CD4-positive, CD25-positive, alpha-beta regulatory T cell (primary cell): ENCODE data around the gene CCDC32. TPM values are rescaled to one million over a fixed set of nuclear protein-coding genes. Genes with fewer than 3 reads are reported as not detected.
A peak's percentile ranks its signal among the peaks of the same experiment; 100 is the strongest.

Experiments
- ATAC-seq, 2 donors: fragments of 150-1000 bp; cut with Tn5 transposase; one replicate each; pipeline ENCODE4 v1.10.0; 2021; ENCODE audit warnings: low read depth in 2 of 2, moderate number of reproducible peaks in 2 of 2, moderate library complexity in 1 of 2
- DNase-seq, 3 donors: peaks; one replicate each; pipeline versions ENCODE4 v3.0.0 to v3.0.0-alpha.2; 2012 to 2022; ENCODE audit warnings: mixed read lengths in 1 of 3
- H3K27ac ChIP-seq: one replicate; pipeline ENCODE4 v1.7.0; 2013; ENCODE audit warnings: mild to moderate bottlenecking, low read length; ENCODE audit not compliant: insufficient read depth, poor library complexity, severe bottlenecking
- H3K27me3 ChIP-seq: one replicate; pipeline ENCODE4 v1.7.0; 2013; ENCODE audit warnings: low read length; ENCODE audit not compliant: control insufficient read depth, insufficient read depth
- H3K36me3 ChIP-seq: one replicate; pipeline ENCODE4 v1.7.0; 2013; ENCODE audit warnings: mild to moderate bottlenecking, low read length, moderate library complexity; ENCODE audit not compliant: control insufficient read depth, insufficient read depth
- H3K4me1 ChIP-seq: 2 replicates; pipeline ENCODE4 v1.7.0; 2013; ENCODE audit warnings: mild to moderate bottlenecking, low read length; ENCODE audit not compliant: insufficient read depth, control insufficient read depth, poor library complexity, severe bottlenecking
- H3K4me3 ChIP-seq: one replicate; pipeline ENCODE4 v1.7.0; 2013; ENCODE audit warnings: low read depth, mild to moderate bottlenecking, low read length, moderate library complexity
- H3K9me3 ChIP-seq, 2 experiments: 1 replicate in 1 of 2; 2 replicates in 1 of 2; pipeline ENCODE4 v1.7.0; 2013; ENCODE audit warnings: low read length in 2 of 2, mild to moderate bottlenecking in 1 of 2, moderate library complexity in 1 of 2; ENCODE audit not compliant: control insufficient read depth in 2 of 2
- H3K27ac Mint-ChIP-seq, 3 donors: one replicate each; pipeline ENCODE4 v1.8.0; 2020 to 2022; ENCODE audit warnings: mild to moderate bottlenecking in 3 of 3, mixed read lengths in 3 of 3, moderate library complexity in 2 of 3
- H3K27me3 Mint-ChIP-seq: one replicate; pipeline ENCODE4 v1.8.0; 2022; ENCODE audit warnings: mild to moderate bottlenecking, mixed read lengths
- H3K36me3 Mint-ChIP-seq: one replicate; pipeline ENCODE4 v1.8.0; 2020; ENCODE audit warnings: mixed read lengths
- H3K4me1 Mint-ChIP-seq, 4 donors: one replicate each; pipeline ENCODE4 v1.8.0; 2020 to 2022; ENCODE audit warnings: mixed read lengths in 4 of 4, mild to moderate bottlenecking in 1 of 4
- H3K4me3 Mint-ChIP-seq, 4 donors: one replicate each; pipeline ENCODE4 v1.8.0; 2020 to 2022; ENCODE audit warnings: mild to moderate bottlenecking in 4 of 4, mixed read lengths in 4 of 4, moderate library complexity in 3 of 4
- H3K9me3 Mint-ChIP-seq, 7 donors: one replicate each; pipeline ENCODE4 v1.8.0; 2020 to 2022; ENCODE audit warnings: mixed read lengths in 7 of 7, mild to moderate bottlenecking in 3 of 7, moderate library complexity in 2 of 7
- polyA plus RNA-seq, 4 donors: library from polyadenylated mRNA; unstranded; fragments of 300-500 nt; fragmentation: Illumina TruSeq; gene quantifications; one replicate each; pipeline ENCODE4 v1.2.3, GENCODE V29; 2021
- total RNA-seq: library from RNA; stranded (reverse); gene quantifications from one replicate; pipeline ENCODE4 v1.2.3, GENCODE V29; 2022

Gene CCDC32
- total and polyA plus RNA-seq, 5 donors from 2014 or later = 30.6 to 57.2 (median 53.2) TPM

- Mint-ChIP-seq H3K36me3 (no peaks in the 10 kb centered on the region), H3K27ac (peak overlapping the region; percentile 70 to 98 (median 97)), H3K9me3 (peaks cover 0 to 1% (median 0%) of the 10 kb centered on the region in 7 donors), H3K4me1 (peaks cover 20 to 63% (median 40%) of the 10 kb centered on the region in 4 donors), H3K27me3 (peaks cover 21% of the 10 kb centered on the region), H3K4me3 (peak overlapping the region; percentile 87 to 97 (median 96))
- Histone ChIP-seq H3K9me3 (no peaks in the 10 kb centered on the region), H3K4me3 (peak overlapping the region; percentile 97), H3K27ac (peak overlapping the region; percentile 93), H3K4me1 (peaks cover 49% of the 10 kb centered on the region), H3K36me3 (no peaks in the 10 kb centered on the region), H3K27me3 (no peaks in the 10 kb centered on the region)
- no peak for ATAC-seq
- no peak for DNase-seq
These were observed 744 bp upstream of the CCDC32 start for GRCh38 chr15:40565333-40566238.

DNA sequence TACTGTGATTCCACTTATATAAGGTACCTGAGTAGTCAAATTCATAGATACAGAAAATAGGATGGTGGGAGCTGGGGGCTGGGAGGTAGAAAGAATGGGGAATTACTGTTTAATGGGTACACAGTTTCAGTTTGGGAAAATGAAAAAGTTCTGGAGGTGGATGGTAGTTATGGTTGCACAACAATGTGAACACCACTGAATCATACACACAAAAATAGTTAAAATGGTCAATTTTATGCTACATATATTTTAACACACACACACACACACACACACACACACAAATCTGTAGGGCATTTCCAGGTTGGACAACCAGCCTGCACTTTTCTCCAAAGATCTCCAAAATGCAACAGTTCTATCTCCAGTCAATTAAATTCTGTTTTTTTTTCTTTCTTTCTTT is 1.4 kb downstream of the CCDC32 start:
- ATAC-seq (no peak), DNase-seq (no peak)
- Histone ChIP-seq H3K36me3 (no peaks in the 10 kb centered on the region), H3K27ac (no peak overlapping the region), H3K9me3 (no peaks in the 10 kb centered on the region), H3K4me3 (peak overlapping the region; percentile 19), H3K27me3 (no peaks in the 10 kb centered on the region), H3K4me1 (peaks cover 33% of the 10 kb centered on the region)
- peak overlapping the region; percentile 67 to 97 (median 92) for H3K4me3 Mint-ChIP-seq
- H3K36me3 Mint-ChIP-seq = peaks cover 6% of the 10 kb centered on the region
- peak overlapping the region in 1 of 3 donors; percentile 15 for H3K27ac Mint-ChIP-seq
- peaks cover 14 to 64% (median 38%) of the 10 kb centered on the region in 4 donors for H3K4me1 Mint-ChIP-seq
- H3K27me3 Mint-ChIP-seq = peaks cover 11% of the 10 kb centered on the region
- H3K9me3 Mint-ChIP-seq = no peaks in the 10 kb centered on the region

GRCh38 chr15:40562691-40563090 is 2.2 kb downstream of the CCDC32 start:
- Histone ChIP-seq H3K9me3 (no peaks in the 10 kb centered on the region), H3K27ac (no peak overlapping the region), H3K4me3 (no peak overlapping the region), H3K27me3 (no peaks in the 10 kb centered on the region), H3K4me1 (peaks cover 32% of the 10 kb centered on the region), H3K36me3 (no peaks in the 10 kb centered on the region)
- DNase-seq (no peak), ATAC-seq (no peak)
- H3K4me1 Mint-ChIP-seq = peaks cover 21 to 67% (median 44%) of the 10 kb centered on the region in 4 donors
- H3K36me3 Mint-ChIP-seq = peaks cover 7% of the 10 kb centered on the region
- peak overlapping the region; percentile 22 to 87 (median 67) for H3K4me3 Mint-ChIP-seq
- H3K27me3 Mint-ChIP-seq = peaks cover 11% of the 10 kb centered on the region
- H3K27ac Mint-ChIP-seq = peak overlapping the region in 1 of 3 donors; percentile 54
- H3K9me3 Mint-ChIP-seq = no peaks in the 10 kb centered on the region

GRCh38 chr15:40558952-40559742 is 5.7 kb downstream of the CCDC32 start:
- Histone ChIP-seq H3K4me3 (no peak overlapping the region), H3K27me3 (no peaks in the 10 kb centered on the region), H3K4me1 (peaks cover 23% of the 10 kb centered on the region), H3K36me3 (peaks cover 21% of the 10 kb centered on the region), H3K27ac (no peak overlapping the region), H3K9me3 (no peaks in the 10 kb centered on the region)
- H3K9me3 Mint-ChIP-seq = no peaks in the 10 kb centered on the region
- no peaks in the 10 kb centered on the region for H3K27me3 Mint-ChIP-seq
- H3K4me1 Mint-ChIP-seq = peaks cover 16 to 51% (median 38%) of the 10 kb centered on the region in 4 donors
- no peak for DNase-seq
- peaks cover 18% of the 10 kb centered on the region for H3K36me3 Mint-ChIP-seq
- peak overlapping the region in 1 of 3 donors; percentile 41 for H3K27ac Mint-ChIP-seq
- ATAC-seq = no peak
- H3K4me3 Mint-ChIP-seq = peak overlapping the region in 1 of 4 donors; percentile 34

GRCh38 chr15:40555876-40556275 is 9.0 kb downstream of the CCDC32 start:
- peaks cover 35% of the 10 kb centered on the region for H3K36me3 Mint-ChIP-seq
- Histone ChIP-seq H3K4me1 (no peaks in the 10 kb centered on the region), H3K4me3 (no peak overlapping the region), H3K36me3 (peaks cover 42% of the 10 kb centered on the region), H3K27ac (no peak overlapping the region), H3K27me3 (no peaks in the 10 kb centered on the region), H3K9me3 (no peaks in the 10 kb centered on the region)
- H3K4me3 Mint-ChIP-seq = no peak overlapping the region
- ATAC-seq (no peak), DNase-seq (no peak)
- no peak overlapping the region for H3K27ac Mint-ChIP-seq
- H3K4me1 Mint-ChIP-seq = peaks cover 16 to 32% (median 25%) of the 10 kb centered on the region in 4 donors
- H3K27me3 Mint-ChIP-seq = no peaks in the 10 kb centered on the region
- H3K9me3 Mint-ChIP-seq = no peaks in the 10 kb centered on the region

- ATAC-seq (no peak), DNase-seq (no peak)
- Mint-ChIP-seq H3K9me3 (no peaks in the 10 kb centered on the region), H3K4me3 (no peak overlapping the region), H3K36me3 (peaks cover 39% of the 10 kb centered on the region), H3K4me1 (peaks cover 10 to 22% (median 17%) of the 10 kb centered on the region in 4 donors), H3K27me3 (no peaks in the 10 kb centered on the region), H3K27ac (peak overlapping the region in 1 of 3 donors; percentile 20)
- peaks cover 53% of the 10 kb centered on the region for H3K36me3 ChIP-seq
- H3K9me3 ChIP-seq = no peaks in the 10 kb centered on the region
- no peak overlapping the region for H3K4me3 ChIP-seq
- H3K27ac ChIP-seq = no peak overlapping the region
- H3K4me1 ChIP-seq = no peaks in the 10 kb centered on the region
- H3K27me3 ChIP-seq = no peaks in the 10 kb centered on the region
These were observed 10.7 kb downstream of the CCDC32 start for GRCh38 chr15:40554161-40554525.

DNA sequence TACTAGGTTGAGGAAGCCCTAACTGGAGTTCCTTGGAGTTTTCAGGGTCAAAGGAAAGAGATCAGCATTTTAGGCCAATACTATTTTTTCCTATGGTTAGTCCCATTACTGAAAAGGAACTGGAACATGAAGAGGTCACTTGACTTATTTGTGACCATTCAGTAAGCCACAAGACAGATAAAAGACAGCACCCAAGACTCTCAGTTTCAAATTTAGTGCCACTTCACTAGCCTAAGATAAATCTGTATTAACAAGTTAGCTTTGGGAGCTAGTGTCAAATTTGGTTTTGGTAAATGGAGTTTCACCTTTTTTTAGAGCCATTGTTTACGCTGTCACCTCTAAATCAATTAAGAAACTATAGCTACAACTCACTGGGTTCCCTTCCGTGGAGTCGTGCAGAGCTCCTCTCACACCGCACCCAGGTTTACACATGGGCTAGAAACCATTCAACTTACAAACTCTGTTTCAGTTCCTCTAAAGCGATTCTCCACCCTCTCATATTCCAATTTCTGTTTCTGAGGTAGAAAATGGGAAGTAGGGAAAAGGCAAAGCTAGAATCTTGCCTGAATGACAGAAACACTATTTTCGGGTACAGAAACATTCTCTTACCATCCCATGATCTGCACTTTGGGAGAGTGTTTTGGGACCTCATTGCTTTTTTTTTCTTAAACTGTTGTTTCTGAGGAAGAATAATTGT is 14.4 kb downstream of the CCDC32 start:
- Histone ChIP-seq H3K9me3 (no peaks in the 10 kb centered on the region), H3K4me3 (no peak overlapping the region), H3K27ac (no peak overlapping the region), H3K36me3 (peaks cover 65% of the 10 kb centered on the region), H3K4me1 (no peaks in the 10 kb centered on the region), H3K27me3 (no peaks in the 10 kb centered on the region)
- no peak overlapping the region for H3K27ac Mint-ChIP-seq
- no peak overlapping the region for H3K4me3 Mint-ChIP-seq
- peaks cover 4 to 7% (median 6%) of the 10 kb centered on the region in 4 donors for H3K4me1 Mint-ChIP-seq
- ATAC-seq = peak in 1 of 2 donors; percentile 43
- no peak for DNase-seq
- peaks cover 42% of the 10 kb centered on the region for H3K36me3 Mint-ChIP-seq
- H3K9me3 Mint-ChIP-seq = no peaks in the 10 kb centered on the region
- H3K27me3 Mint-ChIP-seq = no peaks in the 10 kb centered on the region
